Activated T-helper 9 cell treated with anti-CD3 and anti-CD28 coated beads, Interleukin-2, amount 50 U/mL, for 16 hours (primary cell): ENCODE results near the gene RIT1.

ENCODE experiments used
- DNase-seq: peaks from one replicate; pipeline ENCODE4 v3.0.0-alpha.2; 2020; ENCODE audit warnings: low read depth

The RIT1 gene

GRCh38 chr1:155856975-155857930 lies 53.9 kb downstream of the RIT1 start, which contains the start of gene GON4L:
Gene GON4L (minus strand): TSS chr1:155857214. CDS start chr1:155853780, 3,434 bp downstream.
- peak; percentile 79 for DNase-seq

GRCh38 chr1:155856257-155856974 lies 54.7 kb downstream of the RIT1 start:
- DNase-seq, result no peak

GRCh38 chr1:155850345-155850744 lies 60.8 kb downstream of the RIT1 start:
- no peak for DNase-seq

DNA sequence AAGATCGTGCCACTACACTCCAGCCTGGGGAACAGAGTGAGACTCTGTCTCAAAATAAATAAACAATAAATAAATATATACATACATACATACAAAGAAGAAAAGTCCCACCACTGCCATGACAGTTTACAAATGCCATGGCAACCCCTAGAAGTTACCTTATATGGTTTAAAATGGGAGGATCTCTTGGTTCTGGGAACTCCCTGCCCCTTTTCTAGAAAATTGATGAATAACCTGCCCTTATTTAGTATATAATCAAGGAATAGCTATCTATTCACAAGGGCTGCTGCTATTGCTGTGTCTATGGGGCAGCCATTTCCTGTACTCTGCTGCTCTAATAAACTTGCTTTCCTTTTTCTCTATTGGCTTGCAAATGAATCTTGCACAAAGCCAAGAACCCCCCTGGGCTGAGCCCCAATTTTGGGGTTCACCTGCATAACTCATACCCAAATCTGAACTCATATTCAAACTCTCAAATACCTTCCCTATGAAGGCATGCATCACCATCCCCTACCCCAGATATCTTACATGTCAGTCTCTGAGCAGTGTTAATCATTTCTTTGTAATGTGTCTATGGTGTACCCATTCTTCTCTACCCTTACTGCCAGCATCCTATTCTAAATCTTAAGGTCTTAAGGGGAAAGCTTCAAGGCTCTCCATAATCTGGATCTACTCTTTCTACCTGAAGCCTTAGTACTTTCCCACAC lies 63.2 kb downstream of the RIT1 start:
- DNase-seq, result no peak
